Astrocyte of the cerebellum (primary cell): Measurements from ENCODE around the gene KREMEN1.
A peak's percentile ranks its signal among the peaks of the same experiment; 100 is the strongest.

Source experiments
- DNase-seq: peaks from one replicate; pipeline ENCODE4 v3.0.0-alpha.2; 2011; ENCODE audit warnings: low read depth
- H3K4me3 ChIP-seq: 2 replicates; pipeline ENCODE4 v1.5.1; 2011; ENCODE audit warnings: mild to moderate bottlenecking, low read depth, low read length, moderate library complexity
- CTCF ChIP-seq: IDR thresholded peaks from 2 replicates; pipeline ENCODE4 v1.5.1; 2012; ENCODE audit warnings: low read length, low read depth, moderate library complexity, mild to moderate bottlenecking; ENCODE audit errors: missing control alignments
- in situ Hi-C: cut with HindIII; loops from 2 replicates; pipeline ENCODE4 v1.10.0; 2017; ENCODE audit warnings: low sequenced_read_pairs

The KREMEN1 gene

GRCh38 chr22:29207562-29208501 lies 135.0 kb downstream of the KREMEN1 start:
- in situ Hi-C loops, result loop anchor here (5.0 kb wide), 1 partner anchor 96 kb away; no protein-coding TSS in a partner anchor
- no peak for DNase-seq
- no peak for TF ChIP-seq CTCF
- H3K4me3 ChIP-seq, result no peak overlapping the region

- peak; percentile 22 for TF ChIP-seq CTCF
- no peak overlapping the region for H3K4me3 ChIP-seq
- in situ Hi-C loops, result loop anchor here (5.0 kb wide), 1 partner anchor 96 kb away; no protein-coding TSS in a partner anchor
- DNase-seq, result no peak
Observed at GRCh38 chr22:29208502-29208862, 135.6 kb downstream of the KREMEN1 start.

GRCh38 chr22:29208879-29209623 lies 136.2 kb downstream of the KREMEN1 start:
- no peak for TF ChIP-seq CTCF
- DNase-seq, result no peak
- H3K4me3 ChIP-seq, result no peak overlapping the region
- in situ Hi-C loops, result loop anchor here (5.0 kb wide), 1 partner anchor 97 kb away; no protein-coding TSS in a partner anchor

GRCh38 chr22:29209624-29209929 lies 136.7 kb downstream of the KREMEN1 start:
- DNase-seq, result no peak
- in situ Hi-C loops, result loop anchor here (5.0 kb wide), 1 partner anchor 97 kb away; no protein-coding TSS in a partner anchor
- no peak for TF ChIP-seq CTCF
- H3K4me3 ChIP-seq, result no peak overlapping the region

GRCh38 chr22:29211066-29211465 lies 138.2 kb downstream of the KREMEN1 start:
- H3K4me3 ChIP-seq, result no peak overlapping the region
- no peak for DNase-seq
- in situ Hi-C loops, result no loop called here
- TF ChIP-seq CTCF, result no peak

- no peak for DNase-seq
- no peak for TF ChIP-seq CTCF
- in situ Hi-C loops, result no loop called here
- H3K4me3 ChIP-seq, result no peak overlapping the region
Observed at GRCh38 chr22:29211466-29211865, 138.6 kb downstream of the KREMEN1 start.
